GM23338 (cell line): ENCODE results near the gene ZAR1. TPM values are rescaled to one million over a fixed set of nuclear protein-coding genes. Genes with fewer than 3 reads are reported as not detected.

Source experiments
- ATAC-seq: fragments of 200-7000 bp; cut with Tn5 transposase; 3 replicates; pipeline ENCODE4 v1.9.1; 2020
- DNase-seq: peaks from one replicate; pipeline ENCODE4 v3.0.0-alpha.2; 2015; ENCODE audit warnings: low spot score
- H2AFZ ChIP-seq: fragments of 200-600 bp; sonication (generic); 2 replicates; pipeline ENCODE4 v1.8.0; 2016; ENCODE audit warnings: antibody characterized with exemption, mild to moderate bottlenecking, moderate library complexity
- H3F3A ChIP-seq: fragments of 200-600 bp; sonication (generic); replicated peaks from 2 replicates; pipeline ENCODE4 v1.8.0; 2017; ENCODE audit warnings: antibody characterized with exemption, mixed run types, low read depth
- H3K27ac ChIP-seq: fragments of 200-600 bp; sonication (generic); 2 replicates; pipeline ENCODE4 v1.6.1; 2016; ENCODE audit warnings: low read depth
- H3K27me3 ChIP-seq: fragments of 200-600 bp; sonication (generic); 2 replicates; pipeline ENCODE4 v1.8.0; 2016; ENCODE audit warnings: mild to moderate bottlenecking, mixed run types, moderate library complexity; ENCODE audit not compliant: insufficient read depth
- H3K36me3 ChIP-seq: fragments of 200-600 bp; sonication (generic); 2 replicates; pipeline ENCODE4 v1.8.0; 2016; ENCODE audit warnings: mild to moderate bottlenecking; ENCODE audit not compliant: insufficient read depth
- H3K4me1 ChIP-seq: fragments of 200-600 bp; sonication (generic); 2 replicates; pipeline ENCODE4 v1.8.0; 2016; ENCODE audit warnings: mild to moderate bottlenecking, moderate library complexity; ENCODE audit not compliant: insufficient read depth
- H3K4me2 ChIP-seq: fragments of 200-600 bp; sonication (generic); 2 replicates; pipeline ENCODE4 v1.7.1; 2017; ENCODE audit warnings: mixed run types
- H3K4me3 ChIP-seq: fragments of 200-600 bp; sonication (generic); 2 replicates; pipeline ENCODE4 v1.6.1; 2016; ENCODE audit warnings: mixed run types
- H3K79me2 ChIP-seq: fragments of 200-600 bp; sonication (generic); replicated peaks from 2 replicates; pipeline ENCODE4 v1.8.0; 2017; ENCODE audit warnings: mild to moderate bottlenecking; ENCODE audit not compliant: insufficient read depth
- H3K9me2 ChIP-seq: fragments of 200-600 bp; sonication (generic); 2 replicates; pipeline ENCODE4 v1.8.0; 2017; ENCODE audit not compliant: insufficient read depth
- H4K20me1 ChIP-seq: fragments of 200-600 bp; sonication (generic); replicated peaks from 2 replicates; pipeline ENCODE4 v1.8.0; 2017; ENCODE audit warnings: mild to moderate bottlenecking; ENCODE audit not compliant: insufficient read depth
- H3K27ac Mint-ChIP-seq: 2 replicates; pipeline ENCODE4 v1.8.0; 2020; ENCODE audit warnings: inconsistent platforms, mild to moderate bottlenecking, moderate library complexity, mixed read lengths
- H3K27me3 Mint-ChIP-seq: 3 replicates; pipeline ENCODE4 v1.8.0; 2022; ENCODE audit warnings: low read depth, mild to moderate bottlenecking, moderate library complexity, mixed read lengths, inconsistent platforms; ENCODE audit not compliant: insufficient read depth, poor library complexity
- H3K36me3 Mint-ChIP-seq: 3 replicates; pipeline ENCODE4 v1.8.0; 2021; ENCODE audit warnings: low read depth, mild to moderate bottlenecking, inconsistent platforms, moderate library complexity, mixed read lengths
- H3K4me1 Mint-ChIP-seq: 3 replicates; pipeline ENCODE4 v1.8.0; 2020; ENCODE audit warnings: mild to moderate bottlenecking, inconsistent platforms, mixed read lengths
- H3K4me3 Mint-ChIP-seq: 3 replicates; pipeline ENCODE4 v1.8.0; 2021; ENCODE audit warnings: moderate library complexity, mild to moderate bottlenecking, inconsistent platforms, mixed read lengths
- H3K9me3 Mint-ChIP-seq: 3 replicates; pipeline ENCODE4 v1.8.0; 2020; ENCODE audit warnings: moderate library complexity, mild to moderate bottlenecking, inconsistent platforms, mixed read lengths
- CREB1 ChIP-seq: fragments of 250-450 bp; sonication (Bioruptor Pico); IDR thresholded peaks from 2 replicates; pipeline ENCODE4 v1.5.0; 2020; ENCODE audit warnings: low read depth, mild to moderate bottlenecking, moderate library complexity
- CTCF ChIP-seq, 2 experiments: fragments of 200-600 bp in 1 of 2; sonication (generic) in 1 of 2; conservative IDR thresholded peaks; 2 replicates each; pipeline versions ENCODE4 v1.5.1 to v1.6.1; 2016 to 2017; ENCODE audit warnings: antibody characterized with exemption in 2 of 2, low read depth in 2 of 2, mild to moderate bottlenecking in 2 of 2, moderate library complexity in 1 of 2
- ETS1 ChIP-seq: IDR thresholded peaks from 2 replicates; pipeline ENCODE4 v1.6.1; 2016; ENCODE audit warnings: antibody characterized with exemption
- EZH2 ChIP-seq: fragments of 200-600 bp; sonication (generic); IDR thresholded peaks from one replicate; pipeline ENCODE4 v1.8.0; 2017; ENCODE audit warnings: antibody characterized with exemption, mild to moderate bottlenecking, low read depth; ENCODE audit not compliant: unreplicated experiment
- EZH2phosphoT487 ChIP-seq: fragments of 200-600 bp; sonication (generic); IDR thresholded peaks from one replicate; pipeline ENCODE4 v1.8.1; 2018; ENCODE audit warnings: antibody characterized with exemption; ENCODE audit not compliant: unreplicated experiment
- JUNB ChIP-seq: IDR thresholded peaks from one replicate; pipeline ENCODE4 v1.6.1; 2016; ENCODE audit warnings: antibody characterized with exemption; ENCODE audit not compliant: unreplicated experiment
- NANOG ChIP-seq: IDR thresholded peaks from 2 replicates; pipeline ENCODE4 v1.6.1; 2016; ENCODE audit warnings: antibody characterized with exemption, borderline replicate concordance
- POLR2AphosphoS5 ChIP-seq: IDR thresholded peaks from 2 replicates; pipeline ENCODE4 v1.6.1; 2016; ENCODE audit warnings: antibody characterized with exemption, low read depth
- REST ChIP-seq: IDR thresholded peaks from one replicate; pipeline ENCODE4 v1.6.1; 2018; ENCODE audit warnings: antibody characterized with exemption; ENCODE audit not compliant: unreplicated experiment
- STAT1 ChIP-seq: IDR thresholded peaks from one replicate; pipeline ENCODE4 v1.6.1; 2016; ENCODE audit warnings: antibody characterized with exemption; ENCODE audit not compliant: unreplicated experiment
- ZNF114 ChIP-seq: fragments of 250-450 bp; sonication (Bioruptor Pico); IDR thresholded peaks from 2 replicates; pipeline ENCODE4 v1.5.0; 2020; ENCODE audit warnings: mild to moderate bottlenecking, moderate library complexity
- ZNF331 ChIP-seq: fragments of 250-450 bp; sonication (Bioruptor Pico); IDR thresholded peaks from 2 replicates; pipeline ENCODE4 v1.5.0; 2020; ENCODE audit warnings: low read depth, mild to moderate bottlenecking, moderate library complexity
- ZNF462 ChIP-seq: fragments of 250-450 bp; sonication (Bioruptor Pico); IDR thresholded peaks from 2 replicates; pipeline ENCODE4 v1.5.0; 2020; ENCODE audit warnings: mild to moderate bottlenecking, moderate library complexity
- polyA plus RNA-seq: library from polyadenylated mRNA; unstranded; fragments of >200 nt; fragmentation: Nextera tagmentation; extraction: Ambion mirVana; gene quantifications from 2 replicates; pipeline ENCODE4 v1.2.1, GENCODE V29; 2016
- total RNA-seq: library from RNA; depleted of rRNA; stranded (reverse); fragments of >200 nt; shearing (Covaris generic); gene quantifications from 2 replicates; pipeline ENCODE4 v1.2.3, GENCODE V29; 2014

Gene ZAR1
- total and polyA plus RNA-seq, 2 experiments from 2014 or later = 0.27 to 1.6 TPM

GRCh38 chr4:48481581-48481980 is 8.5 kb upstream of the ZAR1 start:
- Histone ChIP-seq H3K27ac (no peak overlapping the region), H3K27me3 (peaks cover 54% of the 10 kb centered on the region), H3K4me2 (no peak overlapping the region), H3K36me3 (no peaks in the 10 kb centered on the region), H4K20me1 (no peaks in the 10 kb centered on the region), H3K4me1 (peaks cover 5% of the 10 kb centered on the region), H3K79me2 (no peaks in the 10 kb centered on the region), H2AFZ (no peak overlapping the region), H3K9me2 (no peaks in the 10 kb centered on the region), H3K4me3 (no peak overlapping the region), H3F3A (peaks cover 17% of the 10 kb centered on the region; the same call in 1 of the 2 replicates)
- no peak overlapping the region for H3K4me3 Mint-ChIP-seq
- TF ChIP-seq POLR2AphosphoS5 = no peak
- TF ChIP-seq ETS1 = no peak
- TF ChIP-seq JUNB = no peak
- TF ChIP-seq CREB1 (CRISPR knock-in tag) = no peak
- TF ChIP-seq CTCF (conservative IDR thresholded peaks at IDR 0.05; ENCODE audit: low read depth in 2 of 2) = no peak
- no peak for TF ChIP-seq STAT1
- no peak for TF ChIP-seq ZNF114 (CRISPR knock-in tag)
- no peak for TF ChIP-seq EZH2phosphoT487
- TF ChIP-seq EZH2 = no peak
- TF ChIP-seq NANOG = no peak
- no peak for TF ChIP-seq ZNF331 (CRISPR knock-in tag)
- no peak for TF ChIP-seq REST
- no peak for TF ChIP-seq ZNF462 (CRISPR knock-in tag)
- H3K27me3 Mint-ChIP-seq = peaks cover 28% of the 10 kb centered on the region
- H3K9me3 Mint-ChIP-seq = no peaks in the 10 kb centered on the region; the same call in 1 of the 3 replicates
- DNase-seq (no peak), ATAC-seq (no peak)
- peaks cover 15% of the 10 kb centered on the region for H3K4me1 Mint-ChIP-seq
- H3K27ac Mint-ChIP-seq = no peak overlapping the region
- no peaks in the 10 kb centered on the region; the same call in 2 of the 3 replicates for H3K36me3 Mint-ChIP-seq
